ENCODE results near the gene RCAN2. TPM values are rescaled to one million over a fixed set of nuclear protein-coding genes. Genes with fewer than 3 reads are reported as not detected.
"Not testable (repeated sequence)": the region's sequence is repeated elsewhere in the genome, so short reads cannot be mapped to it uniquely, and the experiment has no call there.

RCAN2 gene
- total RNA-seq, 1 donor from 2014 or later: 11.7 TPM

GRCh38 chr6:46392294-46392693, 99.0 kb downstream of the RCAN2 start:
- no peak for ATAC-seq
- no peaks in the 10 kb centered on the region for H3K4me1 ChIP-seq
- no peak for TF ChIP-seq CTCF (IDR thresholded peaks at IDR 0.05)
- H3K36me3 ChIP-seq: no peaks in the 10 kb centered on the region
- intact Hi-C loops (cut with DNase I): no loop called here
- no peak overlapping the region for H3K27ac ChIP-seq
- DNase-seq: no peak
- no peak overlapping the region for H3K4me3 ChIP-seq
- H3K27me3 ChIP-seq: no peaks in the 10 kb centered on the region
- H3K9me3 ChIP-seq: no peaks in the 10 kb centered on the region

GRCh38 chr6:46390153-46390876, 100.9 kb downstream of the RCAN2 start:
- DNase-seq (no peak), ATAC-seq (no peak)
- no peak overlapping the region for H3K27ac ChIP-seq
- H3K9me3 ChIP-seq: no peaks in the 10 kb centered on the region
- H3K36me3 ChIP-seq: no peaks in the 10 kb centered on the region
- TF ChIP-seq CTCF (IDR thresholded peaks at IDR 0.05): no peak
- H3K4me1 ChIP-seq: no peaks in the 10 kb centered on the region
- no peaks in the 10 kb centered on the region for H3K27me3 ChIP-seq
- no peak overlapping the region for H3K4me3 ChIP-seq
- intact Hi-C loops (cut with DNase I): no loop called here

GRCh38 chr6:46387728-46388127, 103.5 kb downstream of the RCAN2 start:
- intact Hi-C loops (cut with DNase I); H3K4me1 ChIP-seq; H3K9me3 ChIP-seq; H3K36me3 ChIP-seq; H3K4me3 ChIP-seq; ATAC-seq; H3K27me3 ChIP-seq; DNase-seq; H3K27ac ChIP-seq: not testable (repeated sequence)

DNA sequence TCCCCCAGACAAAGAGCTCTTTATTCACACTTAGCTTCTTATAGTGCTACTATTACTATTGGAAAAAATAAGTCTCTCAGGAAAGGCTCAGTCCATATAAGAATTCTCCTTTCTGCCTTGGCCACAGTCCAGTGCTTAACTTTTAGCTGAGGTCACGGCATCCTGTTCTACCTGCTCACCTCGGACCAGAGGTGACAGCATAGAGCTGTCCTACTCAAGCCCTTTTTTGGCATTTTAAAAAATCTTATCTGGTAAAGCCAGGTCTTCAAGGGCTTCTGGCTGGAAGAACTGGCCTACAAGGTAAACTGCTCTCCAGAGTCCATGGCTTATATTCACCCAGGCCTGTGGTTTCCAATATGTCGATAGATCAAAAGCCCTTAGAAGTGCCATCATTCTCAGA, 109.7 kb downstream of the RCAN2 start:
- Histone ChIP-seq H3K4me3 (no peak overlapping the region), H3K27me3 (no peaks in the 10 kb centered on the region), H3K36me3 (no peaks in the 10 kb centered on the region), H3K4me1 (no peaks in the 10 kb centered on the region), H3K27ac (no peak overlapping the region), H3K9me3 (no peaks in the 10 kb centered on the region)
- intact Hi-C loops (cut with DNase I): no loop called here
- ATAC-seq (no peak), DNase-seq (no peak)
- TF ChIP-seq CTCF (IDR thresholded peaks at IDR 0.05): no peak

DNA sequence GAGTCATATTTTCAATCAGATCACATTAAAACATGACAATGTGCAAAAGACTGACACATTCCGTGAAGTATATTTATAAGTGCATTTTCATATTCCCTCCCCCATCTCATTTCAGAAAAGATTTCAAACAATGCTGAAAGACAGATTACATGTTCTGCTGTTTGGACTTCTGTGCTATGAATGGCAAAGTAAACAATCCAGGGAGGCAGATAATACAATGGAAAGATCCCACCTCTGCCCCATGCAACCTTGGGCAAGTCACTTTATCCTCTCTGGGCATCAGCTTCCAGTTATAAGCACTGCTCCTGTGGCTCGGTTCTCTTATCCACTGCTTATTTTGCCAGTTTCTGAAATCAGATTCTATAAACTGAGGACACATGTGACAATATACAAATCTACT, 110.2 kb downstream of the RCAN2 start:
- H3K27me3 ChIP-seq: no peaks in the 10 kb centered on the region
- no peak overlapping the region for H3K4me3 ChIP-seq
- H3K9me3 ChIP-seq: no peaks in the 10 kb centered on the region
- DNase-seq: no peak
- H3K4me1 ChIP-seq: no peaks in the 10 kb centered on the region
- H3K27ac ChIP-seq: no peak overlapping the region
- H3K36me3 ChIP-seq: no peaks in the 10 kb centered on the region
- no peak for TF ChIP-seq CTCF (IDR thresholded peaks at IDR 0.05)
- ATAC-seq: no peak
- intact Hi-C loops (cut with DNase I): no loop called here

GRCh38 chr6:46380152-46380807, 111.0 kb downstream of the RCAN2 start:
- no peak for TF ChIP-seq CTCF (IDR thresholded peaks at IDR 0.05)
- H3K4me3 ChIP-seq: no peak overlapping the region
- H3K27ac ChIP-seq: no peak overlapping the region
- DNase-seq (no peak), ATAC-seq (no peak)
- no peaks in the 10 kb centered on the region for H3K4me1 ChIP-seq
- no peaks in the 10 kb centered on the region for H3K36me3 ChIP-seq
- H3K9me3 ChIP-seq: no peaks in the 10 kb centered on the region
- intact Hi-C loops (cut with DNase I): no loop called here
- H3K27me3 ChIP-seq: no peaks in the 10 kb centered on the region

Measured in upper lobe of right lung (tissue), 1 donor.